Lung (tissue), 12 donors: ENCODE measurements around the gene ZNF687. TPM values are rescaled to one million over a fixed set of nuclear protein-coding genes. Genes with fewer than 3 reads are reported as not detected.

Experiments
- ATAC-seq: fragments of 200-7000 bp; cut with Tn5 transposase; one replicate; pipeline ENCODE4 v1.9.1; 2020; ENCODE audit warnings: moderate number of reproducible peaks; ENCODE audit not compliant: insufficient read depth, low FRiP score
- DNase-seq, 3 donors: peaks; one replicate each; pipeline ENCODE4 v3.0.0-alpha.2; 2013 to 2017
- H3K27ac ChIP-seq, 2 donors: one replicate each; pipeline ENCODE4 v1.5.1; 2013; ENCODE audit warnings: mild to moderate bottlenecking in 2 of 2, moderate library complexity in 2 of 2, control low read depth in 1 of 2, inconsistent platforms in 1 of 2, low read depth in 1 of 2, low read length in 1 of 2
- H3K27me3 ChIP-seq, 3 donors: one replicate each; pipeline ENCODE4 v1.5.1; 2013; ENCODE audit warnings: low read length in 2 of 3; ENCODE audit not compliant: control insufficient read depth in 3 of 3, insufficient read depth in 3 of 3
- H3K36me3 ChIP-seq, 4 donors: one replicate each; pipeline ENCODE4 v1.5.1; 2013; ENCODE audit warnings: low read length in 4 of 4, mild to moderate bottlenecking in 1 of 4, moderate library complexity in 1 of 4; ENCODE audit not compliant: control insufficient read depth in 4 of 4, insufficient read depth in 4 of 4
- H3K4me1 ChIP-seq, 5 donors: one replicate each; pipeline ENCODE4 v1.5.1; 2013; ENCODE audit warnings: low read length in 5 of 5, mild to moderate bottlenecking in 2 of 5, moderate library complexity in 1 of 5; ENCODE audit not compliant: control insufficient read depth in 5 of 5, insufficient read depth in 5 of 5
- H3K4me3 ChIP-seq: one replicate; pipeline ENCODE4 v1.5.1; 2013; ENCODE audit warnings: mild to moderate bottlenecking, control low read depth, moderate library complexity
- H3K9ac ChIP-seq, 2 donors: one replicate each; pipeline ENCODE4 v1.5.1; 2013; ENCODE audit warnings: low read length in 2 of 2, control low read depth in 1 of 2; ENCODE audit not compliant: insufficient read depth in 1 of 2
- H3K9me3 ChIP-seq, 4 donors: one replicate each; pipeline ENCODE4 v1.5.1; 2013; ENCODE audit warnings: low read length in 3 of 4, mild to moderate bottlenecking in 1 of 4, moderate library complexity in 1 of 4; ENCODE audit not compliant: control insufficient read depth in 4 of 4, insufficient read depth in 3 of 4
- WGBS, 2 donors: extraction: QIAGEN DNeasy Blood & Tissue Kit; methylation state at CpG; one replicate each; pipeline ENCODE4 v1.1.7; 2013; 5-methylcytosine and 5-hydroxymethylcytosine counted together
- polyA plus RNA-seq, 2 donors: library from polyadenylated mRNA; stranded (reverse); fragments of 200-250 nt; gene quantifications; one replicate each; pipeline ENCODE4 v1.2.1, GENCODE V29; 2013
- total RNA-seq, 2 donors: library from RNA; depleted of rRNA in 1 of 2; stranded (reverse); fragments of >200 nt in 1 of 2; gene quantifications; one replicate each; pipeline ENCODE4 v1.2.1, GENCODE V29; 2014 to 2021
- TF ChIP-seq, protein P1 (sequence below): IDR thresholded peaks from 2 replicates; pipeline ENCODE4 v1.5.1; 2012; ENCODE audit warnings: mild to moderate bottlenecking; ENCODE audit errors: control extremely low read depth, extremely low read depth
- donor health status: control.
- donor health status: control.
- donor health status: Bipolar disorder and iron deficiency.
- donor health status: healthy.
- donor health status: DM: yes; HTN: yes; CAD: no.

The ZNF687 gene
- total and polyA plus RNA-seq, 4 donors = 9.6 to 31.2 (median 13.8) TPM

DNA sequence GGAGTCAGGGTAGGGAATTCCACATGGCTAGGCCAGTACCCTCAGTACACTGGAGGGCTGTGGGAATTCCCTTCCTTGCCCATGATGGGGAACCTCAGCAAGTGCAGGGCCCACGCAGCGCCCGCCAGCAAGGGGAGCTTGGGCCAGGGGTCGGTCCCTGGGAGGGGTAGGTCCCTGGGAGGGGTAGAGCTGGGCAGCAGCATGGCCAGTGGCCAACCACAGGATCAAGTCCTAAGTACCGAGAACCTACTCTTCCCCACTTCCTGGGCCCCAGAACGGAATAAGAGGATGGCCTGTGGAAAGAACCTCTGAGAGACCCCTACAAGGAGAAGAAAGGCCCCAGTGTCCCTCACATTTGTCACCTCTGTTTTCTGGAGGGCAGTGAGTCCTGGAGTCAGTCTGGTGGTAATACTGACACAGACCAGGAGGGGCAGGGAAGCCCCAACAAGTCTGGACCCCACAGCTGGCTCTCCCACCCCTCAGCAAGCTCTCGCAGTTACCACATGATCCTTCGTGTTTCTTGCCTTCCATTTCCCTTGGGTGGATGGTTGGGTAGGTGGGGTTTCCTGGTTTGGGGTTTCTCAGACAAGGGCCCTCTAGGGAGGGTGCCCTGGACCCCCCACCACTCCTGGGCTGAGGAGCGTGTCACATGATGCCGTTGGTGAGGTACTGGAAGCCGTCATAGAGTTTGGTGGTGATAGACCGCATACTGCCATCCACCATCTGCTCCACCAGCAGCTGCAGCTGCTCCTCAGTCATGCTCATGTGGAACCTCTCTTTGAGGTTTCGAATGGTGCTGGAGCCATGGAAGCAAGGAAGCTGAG lies 10.3 kb downstream of the ZNF687 start:
- Histone ChIP-seq H3K4me3 (no peak overlapping the region), H3K27ac (no peak overlapping the region), H3K4me1 (no peaks in the 10 kb centered on the region), H3K9me3 (no peaks in the 10 kb centered on the region), H3K27me3 (no peaks in the 10 kb centered on the region), H3K9ac (no peak overlapping the region), H3K36me3 (peaks cover 31 to 78% (median 48%) of the 10 kb centered on the region in 4 donors)
- TF ChIP-seq, protein P1, sequence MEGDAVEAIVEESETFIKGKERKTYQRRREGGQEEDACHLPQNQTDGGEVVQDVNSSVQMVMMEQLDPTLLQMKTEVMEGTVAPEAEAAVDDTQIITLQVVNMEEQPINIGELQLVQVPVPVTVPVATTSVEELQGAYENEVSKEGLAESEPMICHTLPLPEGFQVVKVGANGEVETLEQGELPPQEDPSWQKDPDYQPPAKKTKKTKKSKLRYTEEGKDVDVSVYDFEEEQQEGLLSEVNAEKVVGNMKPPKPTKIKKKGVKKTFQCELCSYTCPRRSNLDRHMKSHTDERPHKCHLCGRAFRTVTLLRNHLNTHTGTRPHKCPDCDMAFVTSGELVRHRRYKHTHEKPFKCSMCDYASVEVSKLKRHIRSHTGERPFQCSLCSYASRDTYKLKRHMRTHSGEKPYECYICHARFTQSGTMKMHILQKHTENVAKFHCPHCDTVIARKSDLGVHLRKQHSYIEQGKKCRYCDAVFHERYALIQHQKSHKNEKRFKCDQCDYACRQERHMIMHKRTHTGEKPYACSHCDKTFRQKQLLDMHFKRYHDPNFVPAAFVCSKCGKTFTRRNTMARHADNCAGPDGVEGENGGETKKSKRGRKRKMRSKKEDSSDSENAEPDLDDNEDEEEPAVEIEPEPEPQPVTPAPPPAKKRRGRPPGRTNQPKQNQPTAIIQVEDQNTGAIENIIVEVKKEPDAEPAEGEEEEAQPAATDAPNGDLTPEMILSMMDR = no peak
- DNase-seq (no peak), ATAC-seq (no peak)
- WGBS, 2 donors = 81 to 83% methylated on average over 13 of the region's 13 CpGs

DNA sequence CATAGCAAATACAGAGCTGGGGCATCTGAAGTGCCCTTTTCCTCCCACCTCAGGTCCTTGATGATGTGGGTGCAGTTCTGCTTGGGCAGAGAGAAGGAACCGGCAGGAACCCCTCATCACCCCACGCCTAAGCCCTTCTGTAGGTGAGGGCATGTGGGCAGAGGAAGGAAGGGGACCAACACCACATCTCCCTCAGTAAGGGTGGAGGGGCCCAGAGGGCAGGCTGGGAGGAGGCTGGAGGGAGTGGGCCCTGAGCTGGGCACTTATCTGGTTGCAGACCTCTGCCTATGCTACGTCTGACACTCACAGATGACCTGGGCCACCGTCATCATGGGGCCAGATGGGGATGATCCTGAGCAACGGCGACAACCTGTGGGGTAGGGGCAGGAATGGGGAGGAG lies 11.0 kb downstream of the ZNF687 start:
- TF ChIP-seq, protein P1 = no peak
- no peak overlapping the region for H3K27ac ChIP-seq
- ATAC-seq = no peak
- H3K4me1 ChIP-seq = no peaks in the 10 kb centered on the region
- no peak overlapping the region for H3K9ac ChIP-seq
- H3K4me3 ChIP-seq = no peak overlapping the region
- no peaks in the 10 kb centered on the region for H3K9me3 ChIP-seq
- H3K27me3 ChIP-seq = no peaks in the 10 kb centered on the region
- DNase-seq = no peak
- peaks cover 34 to 76% (median 51%) of the 10 kb centered on the region in 4 donors for H3K36me3 ChIP-seq
- 81 to 89% methylated on average over 6 of the region's 6 CpGs for WGBS, 2 donors

DNA sequence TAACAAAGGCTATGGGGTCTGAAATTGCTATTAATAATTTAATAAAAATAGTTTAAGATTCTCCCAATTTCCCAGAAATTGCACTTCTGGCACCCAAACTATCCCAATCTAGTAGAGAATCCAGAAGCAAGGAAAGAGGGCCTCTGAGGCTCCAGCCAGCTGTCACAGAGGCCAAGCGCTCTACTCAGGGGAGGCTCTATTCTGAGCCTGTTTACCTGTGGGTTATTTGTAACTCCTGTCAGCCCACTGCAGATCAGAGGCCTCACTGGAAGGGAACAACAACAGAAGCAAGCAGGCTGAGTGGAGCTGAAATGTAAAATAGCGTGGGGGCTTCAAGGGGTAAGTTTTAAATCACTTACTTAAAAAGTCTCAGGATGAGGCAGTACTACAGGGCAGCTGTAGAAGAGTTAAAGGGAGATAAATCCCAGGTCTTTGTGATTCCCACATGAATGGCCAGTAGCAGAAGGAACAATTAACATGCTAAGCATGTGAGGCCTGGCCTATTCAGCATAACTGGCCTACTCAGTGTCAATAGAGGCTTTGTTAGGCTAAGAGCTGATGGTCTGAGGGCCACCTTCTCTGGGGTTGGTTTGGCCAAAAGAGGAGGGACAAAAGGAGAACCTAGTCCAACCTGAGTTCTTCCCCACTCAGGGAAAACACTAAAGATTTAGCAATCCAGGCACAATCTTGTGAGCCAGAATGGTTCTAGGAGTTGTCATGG lies 12.8 kb downstream of the ZNF687 start:
- ATAC-seq (no peak), DNase-seq (no peak)
- no peaks in the 10 kb centered on the region for H3K27me3 ChIP-seq
- H3K4me1 ChIP-seq = no peaks in the 10 kb centered on the region
- H3K27ac ChIP-seq = no peak overlapping the region
- no peak overlapping the region for H3K9ac ChIP-seq
- H3K9me3 ChIP-seq = no peaks in the 10 kb centered on the region
- H3K4me3 ChIP-seq = no peak overlapping the region
- TF ChIP-seq, protein P1 = no peak
- H3K36me3 ChIP-seq = peaks cover 48 to 68% (median 54%) of the 10 kb centered on the region in 4 donors
- 94 to 97% methylated on average over 2 of the region's 2 CpGs for WGBS, 2 donors
